ENCODE results near the gene U2AF1L4.

Gene U2AF1L4

DNA sequence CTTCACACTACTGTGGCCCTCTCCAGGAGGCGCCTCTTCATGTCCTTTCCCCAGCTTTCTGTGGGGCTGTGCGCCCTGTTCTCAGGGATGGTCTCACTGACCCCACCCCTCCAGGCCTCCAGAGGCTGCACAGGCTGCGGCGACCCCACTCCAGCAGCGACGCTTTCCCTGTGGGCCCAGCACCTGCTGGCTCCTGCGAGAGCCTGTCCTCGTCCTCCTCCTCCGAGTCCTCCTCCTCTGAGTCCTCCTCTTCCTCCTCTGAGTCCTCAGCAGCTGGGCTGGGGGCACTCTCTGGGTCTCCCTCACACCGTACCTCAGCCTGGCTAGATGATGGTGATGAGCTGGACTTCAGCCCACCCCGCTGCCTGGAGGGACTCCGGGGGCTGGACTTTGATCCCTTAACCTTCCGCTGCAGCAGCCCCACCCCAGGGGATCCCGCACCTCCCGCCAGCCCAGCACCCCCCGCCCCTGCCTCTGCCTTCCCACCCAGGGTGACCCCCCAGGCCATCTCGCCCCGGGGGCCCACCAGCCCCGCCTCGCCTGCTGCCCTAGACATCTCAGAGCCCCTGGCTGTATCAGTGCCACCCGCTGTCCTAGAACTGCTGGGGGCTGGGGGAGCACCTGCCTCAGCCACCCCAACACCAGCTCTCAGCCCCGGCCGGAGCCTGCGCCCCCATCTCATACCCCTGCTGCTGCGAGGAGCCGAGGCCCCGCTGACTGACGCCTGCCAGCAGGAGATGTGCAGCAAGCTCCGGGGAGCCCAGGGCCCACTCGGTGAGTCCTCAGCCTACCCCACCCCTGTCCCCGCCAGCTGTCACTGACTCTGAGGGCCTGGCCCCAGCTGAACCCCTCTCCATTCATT lies 41.3 kb upstream of the U2AF1L4 start:
- Mint-ChIP-seq H3K4me1 (ENCODE audit: low read depth) (peaks cover 1% of the 10 kb centered on the region), H3K27ac (no peak overlapping the region), H3K9me3 (no peaks in the 10 kb centered on the region), H3K36me3 (ENCODE audit: low read depth) (peaks cover 8% of the 10 kb centered on the region), H3K27me3 (ENCODE audit: low read depth) (no peaks in the 10 kb centered on the region), H3K4me3 (no peak overlapping the region)
- DNase-seq (ENCODE audit: low spot score): no peak

DNA sequence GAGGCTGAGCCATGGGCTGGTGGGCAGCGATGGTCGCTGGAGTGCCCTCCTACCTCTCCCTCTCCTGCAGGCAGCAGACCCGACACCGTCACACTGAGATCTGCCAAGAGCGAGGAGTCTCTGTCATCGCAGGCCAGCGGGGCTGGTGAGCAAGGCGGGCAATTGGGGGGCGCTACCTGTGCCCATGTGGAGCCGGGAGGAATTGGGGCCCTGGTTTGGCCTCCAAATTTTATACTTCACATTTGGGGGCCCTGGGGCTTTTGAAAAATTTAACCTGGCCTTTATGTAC lies 40.1 kb upstream of the U2AF1L4 start:
- H3K9me3 Mint-ChIP-seq: no peaks in the 10 kb centered on the region

DNA sequence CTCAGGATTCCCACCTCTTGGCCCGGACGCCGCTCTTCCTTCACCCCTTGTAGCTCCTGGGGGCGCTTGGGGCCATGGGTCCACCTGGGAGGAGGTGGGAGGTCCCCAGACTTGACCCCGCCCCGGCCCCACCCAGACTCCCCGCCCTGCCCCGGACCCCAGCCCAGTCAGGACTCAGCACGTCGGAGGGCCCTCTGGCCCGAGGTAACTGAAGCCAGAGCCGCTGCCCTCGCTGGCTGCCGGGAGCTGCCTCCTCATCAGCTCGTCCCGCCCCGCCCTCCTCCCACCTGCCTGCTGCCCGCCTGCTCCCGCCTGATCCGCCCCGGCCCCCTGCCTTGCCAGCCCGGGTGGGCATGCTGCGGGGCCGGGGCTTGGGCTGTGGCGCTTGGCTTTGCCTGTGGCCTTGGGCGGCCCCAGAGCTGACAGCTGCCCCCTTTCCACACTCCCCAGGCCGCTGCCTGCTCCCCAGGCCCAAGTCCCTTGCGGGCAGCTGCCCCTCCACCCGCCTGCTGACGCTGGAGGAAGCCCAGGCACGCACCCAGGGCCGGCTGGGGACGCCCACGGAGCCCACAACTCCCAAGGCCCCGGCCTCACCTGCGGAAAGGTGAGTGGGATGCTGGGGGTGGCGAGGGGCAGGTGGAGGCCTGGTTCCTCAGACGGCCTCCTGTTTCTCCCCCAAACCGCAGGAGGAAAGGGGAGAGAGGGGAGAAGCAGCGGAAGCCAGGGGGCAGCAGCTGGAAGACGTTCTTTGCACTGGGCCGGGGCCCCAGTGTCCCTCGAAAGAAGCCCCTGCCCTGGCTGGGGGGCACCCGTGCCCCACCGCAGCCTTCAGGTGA lies 39.5 kb upstream of the U2AF1L4 start:
- H3K9me3 Mint-ChIP-seq: no peaks in the 10 kb centered on the region
- peaks cover 1% of the 10 kb centered on the region for H3K4me1 Mint-ChIP-seq (ENCODE audit: low read depth)
- no peak overlapping the region for H3K27ac Mint-ChIP-seq
- peaks cover 10% of the 10 kb centered on the region for H3K36me3 Mint-ChIP-seq (ENCODE audit: low read depth)
- DNase-seq (ENCODE audit: low spot score): no peak
- no peaks in the 10 kb centered on the region for H3K27me3 Mint-ChIP-seq (ENCODE audit: low read depth)
- H3K4me3 Mint-ChIP-seq: no peak overlapping the region

More for the DNA sequence above, 40.1 kb upstream of the U2AF1L4 start:
- H3K27ac Mint-ChIP-seq: no peak overlapping the region
- H3K27me3 Mint-ChIP-seq (ENCODE audit: low read depth): no peaks in the 10 kb centered on the region
- peaks cover 1% of the 10 kb centered on the region for H3K4me1 Mint-ChIP-seq (ENCODE audit: low read depth)
- no peak for DNase-seq (ENCODE audit: low spot score)
- no peak overlapping the region for H3K4me3 Mint-ChIP-seq
- H3K36me3 Mint-ChIP-seq (ENCODE audit: low read depth): peaks cover 10% of the 10 kb centered on the region

DNA sequence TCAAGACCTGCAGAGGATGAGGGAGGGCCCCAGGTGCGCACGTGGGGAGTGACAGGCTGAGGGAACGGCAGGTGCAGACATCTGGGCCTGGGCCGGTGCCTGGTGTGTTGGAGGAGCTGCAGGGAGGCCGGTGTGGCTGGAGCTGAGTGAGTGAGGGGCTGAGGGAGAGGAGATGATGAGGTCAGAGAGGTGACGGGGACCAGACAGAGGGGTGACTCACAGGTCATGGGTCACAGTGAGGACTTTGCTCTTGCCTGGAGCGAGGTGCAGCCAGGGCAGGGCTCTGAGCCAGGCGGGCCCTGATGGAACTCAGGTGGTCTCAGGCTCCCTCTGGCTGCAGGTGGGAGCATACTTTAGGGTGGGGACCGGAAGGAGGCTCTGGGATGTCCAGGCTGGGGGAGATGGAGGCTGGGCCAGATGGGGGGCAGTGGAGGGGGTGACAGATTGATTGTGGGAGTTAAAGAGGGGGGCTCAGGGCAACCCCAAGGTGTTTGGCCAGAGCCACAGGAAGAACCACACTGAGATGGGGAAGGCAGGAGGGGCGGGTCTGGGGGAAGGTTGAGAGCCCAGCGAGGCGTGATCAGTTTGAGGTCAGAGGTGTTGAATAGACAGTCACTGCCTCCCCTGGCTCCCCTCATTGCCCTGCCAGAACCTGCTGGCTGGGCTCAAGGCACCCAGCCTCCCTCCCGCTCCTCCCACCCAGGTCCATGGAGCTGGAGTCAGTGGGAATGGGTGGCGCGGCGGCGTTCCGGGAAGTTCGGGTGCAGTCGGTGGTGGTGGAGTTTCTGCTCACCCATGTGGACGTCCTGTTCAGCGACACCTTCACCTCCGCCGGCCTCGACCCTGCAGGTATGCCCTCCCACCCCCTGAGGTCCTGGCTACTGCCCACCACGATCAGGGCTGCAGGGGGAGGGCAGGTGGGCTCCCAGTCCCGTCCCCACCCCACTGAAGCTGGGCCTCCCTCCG lies 38.5 kb upstream of the U2AF1L4 start:
- no peak for DNase-seq (ENCODE audit: low spot score)
- H3K27ac Mint-ChIP-seq: no peak overlapping the region
- no peaks in the 10 kb centered on the region for H3K9me3 Mint-ChIP-seq

DNA sequence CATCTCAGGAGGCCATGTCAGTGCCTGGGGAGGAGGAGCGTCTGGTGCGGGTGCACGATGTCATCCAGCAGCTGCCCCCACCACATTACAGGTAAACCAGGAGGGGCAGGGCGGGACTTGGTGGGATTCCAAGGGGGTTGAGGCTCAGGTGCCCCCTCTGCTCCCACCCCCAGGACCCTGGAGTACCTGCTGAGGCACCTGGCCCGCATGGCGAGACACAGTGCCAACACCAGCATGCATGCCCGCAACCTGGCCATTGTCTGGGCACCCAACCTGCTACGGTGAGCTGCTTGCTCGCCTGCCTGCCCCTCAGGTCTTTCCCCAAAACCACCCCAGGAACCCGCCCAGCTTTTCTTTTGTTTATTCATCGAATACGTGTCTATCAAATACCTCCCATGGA lies 37.4 kb upstream of the U2AF1L4 start:
- H3K27me3 Mint-ChIP-seq (ENCODE audit: low read depth): no peaks in the 10 kb centered on the region
- H3K36me3 Mint-ChIP-seq (ENCODE audit: low read depth): peaks cover 20% of the 10 kb centered on the region
- H3K27ac Mint-ChIP-seq: no peak overlapping the region
- no peak for DNase-seq (ENCODE audit: low spot score)
- H3K4me1 Mint-ChIP-seq (ENCODE audit: low read depth): peaks cover 1% of the 10 kb centered on the region
- H3K4me3 Mint-ChIP-seq: no peak overlapping the region
- H3K9me3 Mint-ChIP-seq: no peaks in the 10 kb centered on the region

More for the DNA sequence above, 38.5 kb upstream of the U2AF1L4 start:
- Mint-ChIP-seq H3K4me3 (no peak overlapping the region), H3K4me1 (ENCODE audit: low read depth) (peaks cover 1% of the 10 kb centered on the region), H3K27me3 (ENCODE audit: low read depth) (no peaks in the 10 kb centered on the region), H3K36me3 (ENCODE audit: low read depth) (peaks cover 16% of the 10 kb centered on the region)

DNA sequence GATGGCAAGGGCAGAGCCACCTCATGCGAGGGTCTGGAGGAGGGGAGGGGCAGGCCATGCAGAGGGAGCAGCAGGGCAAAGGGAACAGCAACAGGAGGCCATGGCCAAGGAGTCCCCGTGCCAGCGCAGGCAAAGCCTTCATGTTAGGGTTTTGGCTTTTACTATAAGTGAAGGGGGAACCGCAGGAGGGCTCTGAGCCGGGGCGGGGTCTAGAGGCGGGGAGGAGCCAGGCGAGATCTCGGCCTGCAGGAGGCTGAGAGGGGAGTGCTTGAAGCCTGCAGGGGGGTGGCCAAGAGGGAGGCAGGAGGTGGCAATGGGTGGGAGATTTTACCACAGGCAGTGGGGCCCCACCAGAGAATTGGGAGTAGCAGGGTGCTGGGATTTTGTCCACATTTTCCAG lies 36.4 kb upstream of the U2AF1L4 start:
- no peaks in the 10 kb centered on the region for H3K27me3 Mint-ChIP-seq (ENCODE audit: low read depth)
- H3K4me3 Mint-ChIP-seq: no peak overlapping the region
- no peak for DNase-seq (ENCODE audit: low spot score)
- H3K4me1 Mint-ChIP-seq (ENCODE audit: low read depth): peaks cover 5% of the 10 kb centered on the region
- no peak overlapping the region for H3K27ac Mint-ChIP-seq
- H3K9me3 Mint-ChIP-seq: no peaks in the 10 kb centered on the region
- peaks cover 24% of the 10 kb centered on the region for H3K36me3 Mint-ChIP-seq (ENCODE audit: low read depth)

DNA sequence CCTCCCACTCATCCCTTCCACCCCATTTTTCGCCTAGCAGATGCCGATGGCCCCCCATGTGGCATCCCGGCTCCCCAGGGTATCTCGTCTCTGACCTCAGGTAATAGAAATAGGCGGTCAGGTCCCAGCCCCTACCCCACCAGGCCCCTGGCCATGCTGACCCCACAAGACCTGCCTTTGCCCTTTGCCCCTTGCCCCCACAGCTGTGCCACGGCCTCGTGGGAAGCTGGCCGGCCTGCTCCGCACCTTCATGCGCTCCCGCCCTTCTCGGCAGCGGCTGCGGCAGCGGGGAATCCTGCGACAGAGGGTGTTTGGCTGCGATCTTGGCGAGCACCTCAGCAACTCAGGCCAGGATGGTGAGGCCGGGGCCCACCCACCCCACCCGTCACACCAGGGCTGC lies 35.5 kb upstream of the U2AF1L4 start:
- Mint-ChIP-seq H3K4me1 (ENCODE audit: low read depth) (peaks cover 12% of the 10 kb centered on the region), H3K27ac (no peak overlapping the region), H3K4me3 (no peak overlapping the region), H3K9me3 (no peaks in the 10 kb centered on the region), H3K36me3 (ENCODE audit: low read depth) (peaks cover 24% of the 10 kb centered on the region), H3K27me3 (ENCODE audit: low read depth) (no peaks in the 10 kb centered on the region)
- no peak for DNase-seq (ENCODE audit: low spot score)

DNA sequence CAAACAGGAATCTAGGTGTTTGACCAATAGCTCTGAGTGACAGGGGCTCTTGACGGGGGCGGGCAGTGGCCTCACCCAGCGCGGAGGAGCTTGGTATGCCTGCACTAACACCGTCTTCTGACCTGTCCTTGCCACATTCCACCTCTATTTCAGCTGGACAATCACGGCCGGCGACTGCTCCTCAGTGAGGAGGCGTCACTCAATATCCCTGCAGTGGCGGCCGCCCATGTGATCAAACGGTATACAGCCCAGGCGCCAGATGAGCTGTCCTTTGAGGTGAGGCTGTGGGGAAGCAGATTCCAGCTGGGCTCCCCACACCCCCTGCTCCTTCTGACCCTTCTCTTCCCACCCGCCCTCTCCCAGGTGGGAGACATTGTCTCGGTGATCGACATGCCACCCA lies 34.8 kb upstream of the U2AF1L4 start:
- H3K9me3 Mint-ChIP-seq: no peaks in the 10 kb centered on the region
- H3K27ac Mint-ChIP-seq: no peak overlapping the region
- peaks cover 12% of the 10 kb centered on the region for H3K4me1 Mint-ChIP-seq (ENCODE audit: low read depth)
- no peak for DNase-seq (ENCODE audit: low spot score)
- H3K27me3 Mint-ChIP-seq (ENCODE audit: low read depth): no peaks in the 10 kb centered on the region
- peaks cover 24% of the 10 kb centered on the region for H3K36me3 Mint-ChIP-seq (ENCODE audit: low read depth)
- no peak overlapping the region for H3K4me3 Mint-ChIP-seq

DNA sequence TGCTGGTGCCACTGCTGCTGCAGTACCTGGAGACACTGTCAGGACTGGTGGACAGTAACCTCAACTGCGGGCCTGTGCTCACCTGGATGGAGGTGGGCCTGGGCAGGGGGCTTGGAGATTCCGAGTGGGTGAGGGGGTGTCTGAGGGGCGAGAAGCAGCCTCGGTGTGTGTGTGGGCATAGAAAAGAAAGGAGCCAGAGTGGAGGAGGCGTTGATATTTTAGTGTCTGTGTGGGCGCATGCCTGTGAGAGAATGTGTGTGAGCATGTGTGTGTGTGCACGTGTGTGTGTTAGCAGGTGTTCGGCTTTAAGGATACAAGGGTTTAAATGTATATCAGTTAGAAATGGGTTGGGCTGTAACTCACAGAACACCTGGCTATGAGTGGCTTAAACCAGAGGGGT lies 33.8 kb upstream of the U2AF1L4 start:
- no peaks in the 10 kb centered on the region for H3K27me3 Mint-ChIP-seq (ENCODE audit: low read depth)
- H3K4me3 Mint-ChIP-seq: no peak overlapping the region
- peaks cover 24% of the 10 kb centered on the region for H3K36me3 Mint-ChIP-seq (ENCODE audit: low read depth)
- no peak overlapping the region for H3K27ac Mint-ChIP-seq
- no peaks in the 10 kb centered on the region for H3K9me3 Mint-ChIP-seq
- no peak for DNase-seq (ENCODE audit: low spot score)
- peaks cover 19% of the 10 kb centered on the region for H3K4me1 Mint-ChIP-seq (ENCODE audit: low read depth)

DNA sequence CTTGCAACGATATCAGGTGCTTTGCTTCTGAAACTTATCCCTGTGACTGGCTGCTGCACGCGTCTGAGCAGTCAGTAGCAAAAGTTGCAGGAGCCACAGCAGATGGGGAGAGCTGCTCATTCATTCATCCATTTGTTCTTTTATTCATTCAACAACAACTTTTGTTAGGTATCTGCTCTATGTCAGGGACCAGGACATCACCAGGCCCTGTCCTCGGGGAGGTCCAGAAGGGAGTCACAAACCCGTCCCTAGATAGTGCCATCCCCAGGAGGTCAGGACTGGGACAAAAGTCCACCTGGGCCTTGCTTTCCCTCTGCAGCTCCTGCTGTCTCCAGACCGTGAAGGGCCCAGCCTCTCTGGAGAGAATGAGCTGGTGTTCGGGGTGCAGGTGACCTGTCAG lies 32.7 kb upstream of the U2AF1L4 start:
- no peaks in the 10 kb centered on the region for H3K9me3 Mint-ChIP-seq
- H3K36me3 Mint-ChIP-seq (ENCODE audit: low read depth): peaks cover 18% of the 10 kb centered on the region
- H3K27me3 Mint-ChIP-seq (ENCODE audit: low read depth): no peaks in the 10 kb centered on the region
- no peak for DNase-seq (ENCODE audit: low spot score)
- H3K4me3 Mint-ChIP-seq: peak overlapping the region; percentile 26
- no peak overlapping the region for H3K27ac Mint-ChIP-seq
- H3K4me1 Mint-ChIP-seq (ENCODE audit: low read depth): peaks cover 18% of the 10 kb centered on the region

DNA sequence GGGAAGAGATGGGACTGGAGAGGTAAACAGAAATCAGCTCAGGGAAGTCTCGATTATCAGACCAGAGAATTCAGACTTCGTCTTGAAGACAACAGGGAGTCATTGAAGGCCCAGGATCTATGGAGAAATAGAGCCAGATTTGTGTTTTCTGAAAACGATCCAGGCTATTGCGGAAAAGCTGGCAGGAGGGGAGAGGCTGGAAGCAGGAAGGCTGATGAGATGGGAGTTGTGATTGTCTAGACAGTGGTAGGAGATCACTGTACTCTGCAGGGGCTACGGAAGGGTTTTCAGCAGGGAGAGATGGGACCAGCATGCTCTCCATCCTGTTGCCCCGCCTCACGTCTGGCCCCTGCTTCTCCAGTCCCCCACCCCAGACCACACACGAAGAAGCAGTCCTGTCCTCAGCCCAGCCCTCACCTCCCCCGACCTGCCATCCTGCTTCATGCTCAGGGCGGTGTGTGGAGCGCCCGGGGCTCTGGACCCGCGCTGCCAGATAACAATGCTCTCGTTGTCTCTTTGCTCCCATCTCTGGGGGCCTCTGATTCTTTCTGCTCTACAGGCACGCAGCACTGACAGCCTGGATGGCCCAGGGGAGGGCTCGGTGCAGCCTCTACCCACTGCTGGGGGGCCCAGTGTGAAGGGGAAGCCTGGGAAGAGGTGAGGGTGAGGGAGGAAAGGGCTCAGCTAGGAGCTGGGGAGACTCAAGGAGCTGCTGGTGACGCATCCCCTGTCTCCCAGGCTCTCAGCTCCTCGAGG lies 32.0 kb upstream of the U2AF1L4 start:
- Mint-ChIP-seq H3K27me3 (ENCODE audit: low read depth) (no peaks in the 10 kb centered on the region), H3K4me1 (ENCODE audit: low read depth) (peaks cover 18% of the 10 kb centered on the region), H3K9me3 (no peaks in the 10 kb centered on the region), H3K36me3 (ENCODE audit: low read depth) (peaks cover 16% of the 10 kb centered on the region), H3K4me3 (peak overlapping the region; percentile 88), H3K27ac (no peak overlapping the region)
- no peak for DNase-seq (ENCODE audit: low spot score)

DNA sequence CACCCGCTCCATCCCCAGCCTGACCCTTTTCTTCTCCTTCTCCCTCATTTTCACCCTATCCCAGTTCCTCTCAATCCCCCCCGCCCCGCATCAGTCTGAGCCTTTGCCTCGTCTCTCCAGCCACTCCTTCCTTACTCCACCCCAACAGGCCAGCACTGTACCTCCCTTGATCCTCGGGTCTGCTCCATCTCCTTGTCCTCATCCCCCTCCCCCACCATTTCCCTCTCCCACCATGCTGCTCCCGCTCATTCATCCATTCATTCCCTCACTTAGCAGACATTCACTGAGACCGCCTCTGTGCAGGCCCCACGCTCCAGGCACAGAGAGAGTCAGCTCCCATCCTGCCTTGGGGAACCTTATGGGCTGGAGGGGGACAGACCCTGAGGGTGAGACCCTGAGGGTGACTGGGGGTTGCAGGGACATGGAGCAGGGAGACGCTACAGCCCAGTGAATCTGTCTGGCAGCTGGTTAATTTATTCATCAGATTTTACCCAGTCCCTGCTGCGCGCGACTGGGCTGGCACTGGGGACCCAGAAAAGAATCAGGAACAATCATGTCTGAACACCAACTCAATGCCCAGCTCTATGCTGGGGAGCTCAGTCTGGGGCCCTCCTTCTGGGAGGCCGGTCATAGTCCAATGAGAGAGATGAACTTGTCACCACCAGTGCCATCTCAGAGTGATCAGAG lies 31.0 kb upstream of the U2AF1L4 start:
- Mint-ChIP-seq H3K27me3 (ENCODE audit: low read depth) (no peaks in the 10 kb centered on the region), H3K4me1 (ENCODE audit: low read depth) (peaks cover 18% of the 10 kb centered on the region), H3K9me3 (no peaks in the 10 kb centered on the region), H3K36me3 (ENCODE audit: low read depth) (peaks cover 16% of the 10 kb centered on the region), H3K4me3 (peak overlapping the region; percentile 88), H3K27ac (peak overlapping the region; percentile 88)
- no peak for DNase-seq (ENCODE audit: low spot score)

All from T-helper 2 cell treated with Interferon-gamma antibody and Interleukin-4, amounts not matched to agents 5 μg/mL and 100 μg/mL, for 36 hours (primary cell).